ENCODE results near the gene RPS19.
A peak's percentile ranks its signal among the peaks of the same experiment; 100 is the strongest.

RPS19 gene

DNA sequence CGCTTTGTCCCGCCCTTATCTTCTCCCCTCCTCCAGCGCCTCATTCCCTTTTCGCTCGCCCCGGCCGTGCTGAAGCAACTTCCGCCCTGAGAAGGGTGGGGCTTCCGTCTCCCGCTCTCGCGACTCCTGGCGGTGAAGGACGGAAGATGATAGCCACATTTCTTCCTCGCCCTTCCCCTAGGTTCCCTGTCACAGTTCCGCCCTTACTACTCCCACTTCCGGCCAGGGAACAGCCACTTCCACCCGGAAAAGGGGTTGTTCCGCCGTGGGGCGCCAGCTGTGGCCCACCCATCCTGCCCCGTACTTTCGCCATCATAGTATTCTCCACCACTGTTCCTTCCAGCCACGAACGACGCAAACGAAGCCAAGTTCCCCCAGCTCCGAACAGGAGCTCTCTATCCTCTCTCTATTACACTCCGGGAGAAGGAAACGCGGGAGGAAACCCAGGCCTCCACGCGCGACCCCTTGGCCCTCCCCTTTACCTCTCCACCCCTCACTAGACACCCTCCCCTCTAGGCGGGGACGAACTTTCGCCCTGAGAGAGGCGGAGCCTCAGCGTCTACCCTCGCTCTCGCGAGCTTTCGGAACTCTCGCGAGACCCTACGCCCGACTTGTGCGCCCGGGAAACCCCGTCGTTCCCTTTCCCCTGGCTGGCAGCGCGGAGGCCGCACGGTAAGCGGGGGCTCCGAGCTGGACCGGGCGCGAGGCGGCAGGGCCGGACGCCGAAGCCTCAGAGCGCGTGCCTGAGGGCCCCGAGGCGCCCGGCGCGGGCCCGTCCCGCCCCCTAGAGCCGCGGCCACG is at the start of gene RPS19:
RPS19 (plus strand) TSS at position 638 of the 801 bp plus-strand sequence. CDS start 520 bp downstream, outside the sequence.
- DNase-seq (ENCODE audit: low read depth in 2 of 2) = peak; percentile 93 to 98

DNA sequence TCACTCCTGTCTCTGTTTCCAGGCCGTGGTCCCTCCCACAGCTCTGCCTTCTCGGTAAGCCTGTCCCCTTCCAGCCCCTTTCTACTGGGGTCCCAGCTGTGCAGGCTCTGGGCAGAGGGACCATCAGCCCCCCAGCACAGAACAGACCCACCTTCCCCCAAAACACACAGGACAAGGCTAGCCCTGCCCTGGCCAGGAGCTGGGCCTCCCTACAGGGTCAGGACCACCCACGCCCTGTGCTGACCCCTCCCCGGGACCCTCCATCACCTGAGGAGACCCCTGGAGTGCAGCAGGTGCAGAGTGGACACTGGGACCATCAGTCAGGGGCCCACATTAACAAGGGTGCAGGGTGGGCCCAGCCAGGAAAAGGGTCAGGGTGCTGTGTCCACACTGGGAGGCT is 49.8 kb upstream of the RPS19 start:
- DNase-seq (ENCODE audit: low read depth in 2 of 2) = no peak

DNA sequence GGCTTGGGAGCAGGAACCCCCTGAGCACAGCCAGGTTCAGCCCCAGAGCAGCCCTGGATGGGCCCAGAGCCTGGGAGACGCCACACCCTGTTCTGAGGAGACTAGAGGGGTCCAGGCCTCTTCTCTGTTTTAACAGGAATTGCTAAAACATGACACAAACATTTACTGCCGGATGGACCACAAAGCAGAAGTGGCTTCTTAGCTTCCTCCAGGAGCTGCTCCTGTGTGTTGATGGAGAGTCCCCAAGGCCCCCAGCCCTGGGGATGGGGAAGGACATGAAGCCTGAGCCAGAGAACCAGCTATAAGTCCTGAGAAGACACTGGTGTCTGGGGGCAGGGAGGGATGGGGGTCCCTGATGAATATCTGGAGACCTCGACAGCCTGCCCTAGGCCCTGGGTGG is 49.0 kb upstream of the RPS19 start:
- DNase-seq (ENCODE audit: low read depth in 2 of 2) = no peak

DNA sequence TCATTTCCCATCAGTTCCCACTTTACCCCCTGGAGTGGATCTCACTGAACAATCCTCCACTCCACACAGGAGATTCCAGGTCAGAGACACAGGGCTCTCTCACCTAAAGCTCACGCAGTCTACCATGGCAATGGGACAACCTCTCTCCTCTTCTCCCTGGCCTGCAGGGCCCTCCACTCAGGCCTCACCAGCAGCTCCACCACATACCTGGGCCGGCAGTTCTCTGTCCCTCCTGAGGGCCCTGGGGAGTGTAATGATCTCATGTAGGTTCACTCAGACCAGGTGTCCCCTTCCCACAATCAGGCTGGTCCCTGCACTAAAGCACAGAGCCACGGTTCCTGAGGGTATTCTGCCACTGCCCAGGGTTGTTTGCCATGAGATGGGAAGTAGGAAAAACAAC is 48.1 kb upstream of the RPS19 start:
- DNase-seq (ENCODE audit: low read depth in 2 of 2) = no peak

DNA sequence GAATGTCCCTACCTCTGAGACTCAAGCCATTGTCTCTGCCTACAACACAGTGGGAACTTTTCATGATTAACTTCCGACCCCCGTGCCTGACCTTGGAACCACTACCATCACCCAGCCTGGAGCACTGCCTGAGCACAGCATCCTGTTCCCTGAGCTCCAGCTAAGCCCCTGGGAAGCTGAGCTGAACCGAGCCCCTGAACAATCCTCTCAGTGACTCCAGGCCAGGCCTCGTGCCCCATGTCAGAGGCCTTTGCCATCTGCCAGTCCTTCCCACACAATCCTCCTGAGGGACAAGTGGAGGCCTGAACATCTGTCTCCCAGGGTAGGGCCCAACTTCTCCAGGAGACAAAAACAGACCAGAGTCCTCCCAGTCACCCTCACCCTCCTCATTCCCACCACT is 46.1 kb upstream of the RPS19 start:
- DNase-seq (ENCODE audit: low read depth in 2 of 2) = no peak

DNA sequence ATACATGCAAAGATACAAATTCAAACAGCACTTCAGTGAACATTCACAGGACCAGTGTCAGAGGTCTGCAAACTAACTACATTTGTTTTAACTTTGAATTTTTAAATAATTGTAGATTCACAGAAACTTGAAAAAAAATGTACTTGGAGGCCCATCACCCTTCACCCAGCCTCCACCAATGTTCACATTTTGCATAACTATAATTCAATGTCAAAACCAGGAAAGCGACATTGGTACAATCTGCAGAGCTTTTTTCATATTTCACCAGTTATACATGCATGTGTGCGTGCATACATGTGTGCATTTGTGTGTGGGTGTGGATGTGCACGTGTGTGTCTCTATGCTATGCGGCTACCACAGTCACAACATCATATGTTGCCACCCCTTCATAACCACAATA is 44.8 kb upstream of the RPS19 start:
- no peak for DNase-seq (ENCODE audit: low read depth in 2 of 2)

DNA sequence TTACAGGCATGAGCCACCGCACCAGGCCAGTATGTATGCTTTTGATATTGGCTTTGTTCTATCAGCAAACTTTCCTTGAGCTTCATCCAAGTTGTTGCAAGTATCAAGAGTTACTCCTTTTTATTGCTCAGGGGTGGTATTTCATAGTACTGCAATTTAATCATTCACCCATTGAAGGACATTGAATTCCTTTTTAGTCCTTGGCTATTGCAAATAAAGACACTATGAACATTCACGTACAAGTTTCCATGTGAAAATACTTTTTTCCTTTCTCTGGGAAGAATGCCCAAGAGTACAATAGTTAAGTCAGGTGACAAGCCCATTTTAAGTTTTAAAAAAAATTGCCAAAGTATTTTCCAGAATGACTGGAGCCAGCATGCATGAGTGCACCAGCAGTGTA is 43.3 kb upstream of the RPS19 start:
- DNase-seq (ENCODE audit: low read depth in 2 of 2) = no peak

DNA sequence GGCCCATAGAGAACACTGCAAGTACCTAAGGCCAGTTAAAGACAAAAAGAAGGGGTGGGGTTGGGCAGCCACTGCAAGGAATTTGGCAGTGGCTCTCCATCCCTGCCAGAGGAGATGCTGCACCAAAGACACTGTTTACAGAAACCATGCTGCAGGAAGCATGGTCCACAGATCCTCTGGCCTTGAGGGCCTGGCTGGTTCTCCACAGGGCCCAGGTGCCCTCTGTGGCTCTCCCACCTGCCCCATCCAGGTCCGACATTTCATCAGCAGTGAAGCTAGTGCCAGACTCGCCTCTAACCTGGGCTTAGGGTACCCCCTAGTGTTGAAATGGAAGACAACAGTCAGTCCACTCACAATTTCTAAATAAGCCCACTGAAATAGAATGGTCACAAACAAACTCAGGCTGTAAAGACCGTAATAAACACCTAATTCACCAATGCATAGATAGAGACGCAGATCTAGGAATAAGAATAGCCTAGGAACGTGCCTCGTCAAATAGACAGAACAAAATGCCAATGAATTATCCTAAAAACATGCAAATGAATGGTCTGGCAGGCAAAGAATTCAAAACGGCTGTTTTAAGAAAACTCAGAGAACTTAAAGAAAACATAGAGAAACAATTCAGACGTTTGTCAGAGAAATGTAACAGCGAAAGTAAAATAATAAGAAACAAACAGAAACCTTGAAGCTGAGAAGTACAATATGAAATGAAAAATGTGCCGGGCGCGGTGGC is 38.9 kb upstream of the RPS19 start:
- DNase-seq (ENCODE audit: low read depth in 2 of 2) = peak; percentile 11 to 17

DNA sequence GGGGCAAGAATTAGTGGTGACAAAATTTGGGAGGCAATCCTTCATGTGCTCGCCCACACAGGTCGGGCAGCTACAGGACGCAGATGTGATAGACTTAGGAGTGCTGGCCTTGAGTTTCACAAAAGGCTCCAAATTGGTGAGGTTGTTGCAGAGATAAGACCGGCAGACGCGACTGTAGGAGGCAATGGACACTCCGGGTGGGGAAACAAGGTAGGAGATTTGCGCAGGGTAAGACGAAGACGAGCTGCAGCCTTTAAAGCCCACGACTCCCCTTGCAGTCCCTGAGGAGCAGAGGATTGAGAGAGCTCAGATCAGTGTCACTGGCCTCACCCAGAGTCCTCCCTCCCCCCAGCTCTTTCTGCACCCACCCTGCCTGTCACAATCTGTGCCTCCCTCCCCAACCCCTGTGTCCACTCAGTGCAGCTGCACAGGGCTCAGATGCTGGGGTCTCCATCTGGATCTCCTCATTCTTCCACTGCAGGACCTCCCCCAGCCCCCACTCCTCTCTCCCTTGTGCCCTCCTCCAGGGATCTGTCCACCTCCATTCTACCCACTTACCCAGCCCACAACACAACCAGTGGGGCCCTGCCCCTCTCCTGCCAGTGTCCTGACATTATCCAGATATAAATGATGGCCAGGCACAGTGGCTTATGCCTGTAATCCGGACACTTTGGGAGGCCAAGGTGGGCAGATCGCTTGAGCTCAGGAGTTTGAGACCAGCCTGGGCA is 21.9 kb upstream of the RPS19 start:
- no peak for DNase-seq (ENCODE audit: low read depth in 2 of 2)

DNA sequence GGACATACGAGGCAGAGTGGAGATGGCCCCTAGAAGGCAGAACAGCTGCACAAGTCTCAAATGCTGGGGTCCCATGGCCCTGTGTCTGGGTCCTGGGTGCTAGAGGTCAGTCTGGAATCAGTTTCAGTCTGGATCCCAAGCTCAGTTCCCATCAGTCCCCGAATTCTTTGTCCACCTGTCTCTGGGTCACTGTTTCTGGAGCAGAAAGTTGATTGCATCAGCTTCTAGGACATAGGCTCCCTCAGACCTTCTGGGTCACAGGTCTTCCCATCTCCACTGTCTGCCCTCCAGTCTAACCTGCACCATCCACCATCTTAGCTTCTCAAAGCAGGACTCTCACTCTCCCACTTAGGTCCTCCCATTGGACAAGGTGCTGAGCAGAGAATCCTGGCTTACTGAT is 20.8 kb upstream of the RPS19 start:
- no peak for DNase-seq (ENCODE audit: low read depth in 2 of 2)

DNA sequence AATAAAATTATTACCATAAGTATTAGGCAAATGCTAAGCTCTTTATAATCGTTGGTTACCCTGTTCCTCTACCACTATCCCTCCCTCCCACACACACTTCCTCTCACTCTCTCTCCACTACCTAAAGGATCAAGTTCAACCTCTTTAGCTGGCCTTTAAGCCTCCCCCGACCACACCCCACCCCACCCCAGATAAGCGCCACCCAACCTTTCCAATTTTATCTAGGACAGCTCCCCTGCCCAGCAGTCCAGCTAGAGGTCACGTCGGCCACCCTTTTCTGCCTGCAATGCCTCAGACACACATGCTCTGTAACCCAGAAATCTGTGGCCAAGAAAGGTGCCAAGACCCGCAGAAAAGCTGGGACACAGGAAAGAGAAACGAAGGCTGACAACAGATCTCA is 16.7 kb upstream of the RPS19 start:
- no peak for DNase-seq (ENCODE audit: low read depth in 2 of 2)

DNA sequence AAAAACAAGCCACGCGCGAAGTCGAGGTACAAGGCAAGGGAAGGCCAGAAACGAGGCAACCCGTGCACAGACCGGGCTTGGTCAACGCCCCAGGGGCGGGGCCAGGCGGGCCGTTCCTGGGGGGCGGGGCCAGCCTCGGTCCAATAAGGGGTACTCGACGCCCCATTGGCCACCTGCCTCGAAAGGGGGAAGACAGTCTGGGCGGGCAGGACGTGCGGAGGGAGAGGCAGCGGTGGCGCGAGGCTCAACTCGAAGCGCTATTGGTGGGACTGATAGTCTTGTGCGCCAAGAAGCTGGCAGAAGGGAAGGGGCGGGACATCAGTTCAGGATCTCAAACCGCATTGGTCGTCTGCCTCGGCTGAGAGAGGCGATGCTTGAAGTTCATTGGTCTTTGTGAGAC is 15.5 kb upstream of the RPS19 start, which contains the start of gene LYPD4:
LYPD4 (minus strand) TSS at position 83 of the 400 bp plus-strand sequence. CDS start 5,398 bp downstream, outside the sequence.
- DNase-seq (ENCODE audit: low read depth in 2 of 2) = no peak

DNA sequence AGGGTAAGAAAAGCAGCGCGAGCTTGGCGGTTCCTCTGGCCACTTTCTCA is 15.2 kb upstream of the RPS19 start, which contains the start of gene DMRTC2:
DMRTC2 (plus strand) TSS at position 42 of the 50 bp plus-strand sequence. CDS start 2,387 bp downstream, outside the sequence.
- no peak for DNase-seq (ENCODE audit: low read depth in 2 of 2)

DNA sequence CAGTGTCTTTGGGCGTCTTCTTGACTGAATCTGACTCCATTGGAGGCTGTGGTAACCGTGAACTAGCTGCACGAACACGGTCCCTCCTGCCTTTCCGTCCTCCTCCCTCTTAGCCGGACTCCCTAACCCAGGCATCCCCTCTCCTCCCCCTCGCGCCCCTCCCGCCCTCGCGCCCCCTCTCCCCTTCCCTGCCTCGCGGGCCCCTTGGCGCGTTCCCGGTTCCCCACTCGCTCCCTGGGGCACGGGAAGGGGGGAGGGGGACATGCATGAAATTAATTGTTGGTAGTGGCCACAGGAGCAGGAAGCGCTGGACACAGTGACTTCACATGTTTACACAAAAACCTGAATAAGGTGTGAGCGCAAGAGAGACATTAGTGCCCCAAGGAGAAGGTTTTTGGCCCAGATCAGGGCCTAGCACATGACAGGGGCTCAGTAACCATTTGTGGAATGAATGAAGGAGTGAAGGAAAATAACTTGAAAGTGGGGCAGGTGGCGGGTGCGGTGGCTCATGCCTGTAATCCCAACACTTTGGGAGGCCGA is 14.9 kb upstream of the RPS19 start:
- DNase-seq (ENCODE audit: low read depth in 2 of 2) = no peak

DNA sequence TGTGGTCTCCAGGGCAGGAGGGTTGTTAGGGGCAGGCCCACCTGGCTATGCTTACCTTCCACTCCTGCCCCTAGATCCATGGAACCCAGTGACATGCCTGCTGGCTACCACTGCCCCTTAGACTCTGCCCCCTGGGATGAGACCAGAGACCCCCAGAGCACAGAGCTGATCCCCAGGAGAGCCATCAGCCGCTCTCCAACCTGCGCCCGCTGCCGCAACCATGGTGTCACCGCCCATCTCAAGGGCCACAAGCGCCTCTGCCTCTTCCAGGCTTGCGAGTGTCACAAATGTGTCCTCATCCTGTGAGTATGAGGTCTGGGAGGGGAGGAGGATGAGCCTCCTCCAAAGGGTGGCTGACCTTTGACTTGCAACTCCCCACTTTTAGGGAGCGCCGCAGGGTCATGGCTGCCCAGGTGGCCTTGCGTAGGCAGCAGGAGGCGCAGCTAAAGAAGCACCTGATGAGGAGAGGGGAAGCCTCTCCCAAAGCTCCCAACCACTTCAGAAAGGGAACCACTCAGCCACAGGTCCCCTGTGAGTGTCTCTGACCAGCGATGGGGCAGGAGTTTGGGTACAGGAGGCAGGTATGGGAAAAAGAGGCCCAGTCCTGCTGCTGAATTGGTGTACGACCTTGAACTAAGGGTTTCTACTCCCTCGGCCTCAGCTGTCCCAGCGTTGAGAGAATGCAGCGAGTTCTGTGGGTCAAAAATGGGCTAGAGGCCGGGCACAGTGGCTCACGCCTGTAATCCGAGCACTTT is 12.5 kb upstream of the RPS19 start:
- no peak for DNase-seq (ENCODE audit: low read depth in 2 of 2)

DNA sequence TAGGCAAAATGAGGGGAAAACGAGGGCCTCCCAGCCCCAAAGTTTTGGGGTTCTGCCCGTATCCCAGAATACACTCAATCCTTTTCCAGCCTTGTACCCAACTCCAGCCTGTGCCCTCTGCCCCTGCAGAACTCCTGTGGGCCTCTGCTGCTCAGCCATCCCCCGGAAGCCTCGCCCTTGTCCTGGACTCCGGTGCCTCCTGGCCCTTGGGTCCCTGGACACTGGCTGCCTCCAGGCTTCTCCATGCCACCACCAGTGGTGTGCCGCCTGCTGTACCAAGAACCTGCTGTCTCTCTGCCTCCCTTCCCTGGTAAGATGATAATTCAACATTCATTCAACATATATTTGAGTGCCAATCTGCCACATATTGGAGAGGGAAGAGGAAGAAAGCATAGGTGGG is 11.4 kb upstream of the RPS19 start:
- no peak for DNase-seq (ENCODE audit: low read depth in 2 of 2)

DNA sequence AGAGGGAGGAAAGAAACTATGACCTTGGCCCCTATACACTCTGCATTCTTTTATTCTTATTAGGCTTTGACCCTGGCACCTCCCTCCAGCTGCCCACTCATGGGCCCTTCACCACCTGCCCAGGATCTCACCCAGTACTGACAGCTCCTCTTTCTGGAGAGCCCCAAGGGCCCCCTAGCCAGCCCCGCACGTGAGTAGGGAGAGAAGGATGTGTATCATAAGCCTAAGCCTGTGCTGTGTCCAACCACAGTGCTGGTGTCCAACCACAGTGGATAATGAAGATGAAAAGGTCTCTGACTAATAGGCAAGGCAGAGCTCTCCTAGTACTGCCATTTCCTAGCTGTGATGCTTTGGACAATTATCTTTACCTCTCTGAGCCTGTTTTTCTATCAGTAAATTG is 11.0 kb upstream of the RPS19 start:
- no peak for DNase-seq (ENCODE audit: low read depth in 2 of 2)

DNA sequence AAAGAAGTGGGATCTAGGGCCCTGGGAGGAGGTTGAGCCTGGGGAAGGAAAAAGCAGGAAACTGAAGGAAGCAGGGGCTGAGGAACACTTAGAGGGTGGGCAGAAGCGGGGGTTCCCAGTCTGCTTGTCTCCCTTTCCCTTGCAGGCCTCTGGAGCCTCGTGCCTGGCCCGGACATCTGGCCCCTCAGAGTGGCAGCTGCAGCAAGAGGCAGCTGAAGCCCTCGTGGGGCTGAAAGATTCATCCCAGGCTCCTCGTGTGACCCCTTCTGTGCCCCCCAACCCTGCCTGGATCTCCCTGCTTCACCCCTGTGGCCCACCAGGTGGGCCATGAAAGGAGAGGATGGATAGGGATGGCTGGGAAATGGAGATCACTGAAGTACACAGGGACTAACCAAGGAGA is 9.7 kb upstream of the RPS19 start:
- DNase-seq (ENCODE audit: low read depth in 2 of 2) = no peak

DNA sequence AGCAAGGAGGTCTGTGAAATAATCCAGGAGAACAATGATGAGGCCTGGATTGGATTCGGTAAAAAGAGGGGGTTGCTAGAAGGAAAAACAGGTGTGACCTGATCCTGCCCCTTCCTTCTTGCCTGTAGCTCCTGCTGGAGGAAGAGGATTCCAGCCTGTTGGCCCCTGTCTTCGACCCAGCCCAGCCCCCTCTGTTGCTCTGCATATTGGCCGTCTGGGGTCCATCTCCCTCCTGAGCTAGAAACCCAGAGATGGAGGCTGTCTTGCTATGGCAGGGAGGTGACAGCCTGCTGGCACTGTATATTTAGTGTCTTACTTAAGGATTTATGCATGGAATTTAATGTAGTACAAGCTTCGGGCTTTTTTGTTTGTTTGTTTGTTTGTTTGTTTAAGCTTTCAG is 8.6 kb upstream of the RPS19 start:
- DNase-seq (ENCODE audit: low read depth in 2 of 2) = no peak

DNA sequence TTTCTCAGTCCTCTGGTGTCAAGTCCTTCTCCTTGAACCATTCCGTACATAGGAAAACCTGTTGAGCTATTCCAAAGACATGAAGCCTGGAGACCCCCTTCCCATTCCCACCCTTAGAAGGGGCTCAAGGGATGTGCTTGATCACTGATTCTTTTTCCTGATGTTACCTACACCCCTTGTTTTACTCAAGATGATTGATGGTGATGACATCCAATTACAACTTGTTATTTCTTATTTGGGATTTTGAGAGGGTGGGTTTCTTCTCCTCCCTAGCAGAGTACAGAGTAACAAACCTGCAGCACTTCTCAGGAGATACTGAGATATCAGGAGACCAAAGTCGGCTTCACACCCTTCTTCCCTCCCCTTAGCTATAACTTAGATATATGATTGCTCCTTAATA is 6.7 kb upstream of the RPS19 start:
- no peak for DNase-seq (ENCODE audit: low read depth in 2 of 2)

DNA sequence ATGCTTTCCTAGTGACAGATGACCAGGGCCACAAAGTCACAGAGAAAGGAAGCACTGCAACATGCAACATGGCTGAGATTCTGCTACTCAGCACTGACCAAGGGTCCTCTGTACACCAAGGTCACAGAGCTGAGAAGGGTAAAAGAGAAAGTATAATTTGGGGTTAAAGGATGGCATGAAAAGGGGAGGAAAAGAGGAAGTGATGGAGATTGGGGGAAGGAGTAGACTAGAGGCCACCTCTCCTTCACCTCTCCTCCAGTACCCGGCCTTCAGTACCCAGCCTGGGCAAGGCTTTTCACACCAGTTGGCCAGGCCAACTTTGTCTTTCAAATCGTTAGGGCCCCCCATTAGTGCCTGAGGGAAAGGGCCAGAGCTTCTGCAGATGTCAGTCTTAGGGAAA is 6.3 kb upstream of the RPS19 start:
- no peak for DNase-seq (ENCODE audit: low read depth in 2 of 2)

DNA sequence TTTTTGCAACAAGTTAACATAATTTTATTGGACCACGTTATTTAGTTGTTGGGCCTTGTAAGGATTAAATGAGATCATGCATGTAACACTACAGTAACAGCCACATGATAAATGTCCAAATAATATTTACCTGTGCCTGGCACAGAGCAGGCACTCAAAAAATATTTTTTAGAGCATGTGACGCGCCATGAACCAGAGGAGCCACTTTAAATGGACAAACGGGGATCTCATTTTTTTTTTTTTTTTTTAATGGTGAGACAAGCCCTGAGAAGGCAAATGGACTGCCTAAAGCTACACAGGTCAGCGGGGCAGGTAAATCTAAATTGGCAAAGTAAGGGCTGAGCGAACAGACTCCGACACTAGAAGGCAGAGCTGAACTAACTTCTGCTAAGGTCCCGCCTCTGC is 840 bp upstream of the RPS19 start:
- DNase-seq (ENCODE audit: low read depth in 2 of 2) = no peak

Data from stimulated activated CD8-positive, alpha-beta memory T cell treated with anti-CD3 and anti-CD28 coated beads, Interleukin-2, amount 100 ng/mL, for 48 hours (primary cell).